HG03460 (cell line): ENCODE data around the gene KANSL1L.
"Not testable (repeated sequence)": the region's sequence is repeated elsewhere in the genome, so short reads cannot be mapped to it uniquely, and the experiment has no call there.

Experiments used
- ATAC-seq: cut with Tn5 transposase; IDR thresholded peaks from one replicate; pipeline ENCODE4 v1.9.1; 2021; ENCODE audit not compliant: unreplicated experiment

The KANSL1L gene, protein sequence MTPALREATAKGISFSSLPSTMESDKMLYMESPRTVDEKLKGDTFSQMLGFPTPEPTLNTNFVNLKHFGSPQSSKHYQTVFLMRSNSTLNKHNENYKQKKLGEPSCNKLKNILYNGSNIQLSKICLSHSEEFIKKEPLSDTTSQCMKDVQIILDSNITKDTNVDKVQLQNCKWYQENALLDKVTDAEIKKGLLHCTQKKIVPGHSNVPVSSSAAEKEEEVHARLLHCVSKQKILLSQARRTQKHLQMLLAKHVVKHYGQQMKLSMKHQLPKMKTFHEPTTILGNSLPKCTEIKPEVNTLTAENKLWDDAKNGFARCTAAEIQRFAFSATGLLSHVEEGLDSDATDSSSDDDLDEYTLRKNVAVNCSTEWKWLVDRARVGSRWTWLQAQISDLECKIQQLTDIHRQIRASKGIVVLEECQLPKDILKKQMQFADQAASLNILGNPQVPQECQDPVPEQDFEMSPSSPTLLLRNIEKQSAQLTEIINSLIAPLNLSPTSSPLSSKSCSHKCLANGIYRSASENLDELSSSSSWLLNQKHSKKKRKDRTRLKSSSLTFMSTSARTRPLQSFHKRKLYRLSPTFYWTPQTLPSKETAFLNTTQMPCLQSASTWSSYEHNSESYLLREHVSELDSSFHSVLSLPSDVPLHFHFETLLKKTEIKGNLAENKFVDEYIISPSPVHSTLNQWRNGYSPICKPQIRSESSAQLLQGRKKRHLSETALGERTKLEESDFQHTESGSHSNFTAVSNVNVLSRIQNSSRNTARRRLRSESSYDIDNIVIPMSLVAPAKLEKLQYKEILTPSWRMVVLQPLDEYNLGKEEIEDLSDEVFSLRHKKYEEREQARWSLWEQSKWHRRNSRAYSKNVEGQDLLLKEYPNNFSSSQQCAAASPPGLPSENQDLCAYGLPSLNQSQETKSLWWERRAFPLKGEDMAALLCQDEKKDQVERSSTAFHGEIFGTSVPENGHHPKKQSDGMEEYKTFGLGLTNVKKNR

GRCh38 chr2:210171309-210172218 lies at the start of gene KANSL1L:
Gene KANSL1L, minus strand, starts transcription at chr2:210171409. Its CDS starts 16,827 bp downstream, at chr2:210154582.
- ATAC-seq, result peak; percentile 61

DNA sequence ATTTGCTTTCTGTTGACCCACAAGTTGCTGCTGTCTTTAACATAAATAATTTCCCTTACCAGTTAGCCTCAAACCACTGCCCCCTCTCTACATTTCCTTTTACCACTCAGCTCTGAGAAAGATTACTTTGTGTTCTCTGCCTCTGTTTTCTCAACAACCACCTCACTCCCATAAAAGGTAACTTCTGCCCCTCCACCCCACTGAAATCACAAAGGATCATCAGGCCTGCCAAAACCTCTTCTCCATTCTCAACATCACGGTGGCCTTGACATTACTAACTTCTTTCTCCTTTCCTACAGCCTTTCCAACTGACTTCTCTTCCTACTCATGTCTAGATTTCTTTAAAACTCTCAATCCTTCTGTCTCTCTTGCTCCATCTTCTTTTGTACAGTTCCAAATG lies 43.9 kb upstream of the KANSL1L start:
- ATAC-seq, result no peak

GRCh38 chr2:210210185-210210584 lies 39.0 kb upstream of the KANSL1L start:
- no peak for ATAC-seq

- ATAC-seq, result no peak
Observed at GRCh38 chr2:210207929-210208328, 36.7 kb upstream of the KANSL1L start.

DNA sequence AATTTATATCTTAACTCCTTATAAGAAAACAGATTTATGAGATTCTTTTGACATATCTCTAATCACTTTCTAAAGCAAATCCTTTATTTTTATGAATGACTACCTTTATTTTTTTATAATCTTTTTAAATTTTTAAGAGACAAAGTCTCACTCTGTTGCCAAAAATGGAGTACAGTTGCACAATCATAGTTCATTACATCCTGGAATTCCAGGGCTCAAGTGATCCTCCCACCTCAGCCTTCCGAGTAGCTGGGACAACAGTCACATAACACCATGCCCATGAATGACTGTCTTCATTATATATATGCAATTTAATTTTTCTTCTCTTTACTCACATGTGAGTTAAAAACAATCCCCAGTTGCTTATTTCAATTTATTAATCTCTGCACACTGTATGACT lies 32.3 kb upstream of the KANSL1L start:
- ATAC-seq, result no peak

DNA sequence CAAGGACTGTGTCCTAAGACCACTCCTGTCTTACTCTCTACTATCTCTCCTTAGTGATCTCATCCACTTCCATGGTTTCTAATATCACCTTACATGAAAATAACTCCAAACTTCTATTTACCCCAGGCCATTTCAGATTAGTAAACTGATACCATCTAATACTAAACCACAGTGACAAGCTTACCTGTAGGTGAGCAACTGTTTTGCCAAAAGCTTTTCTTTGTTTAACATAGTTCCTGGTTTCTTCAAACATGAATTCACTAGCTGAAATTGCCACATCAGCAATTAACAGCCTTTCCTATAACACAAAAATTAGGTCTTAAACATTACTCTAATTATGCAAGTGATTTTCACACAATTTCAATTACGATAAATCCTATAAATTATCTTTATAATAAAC lies 31.9 kb upstream of the KANSL1L start:
- no peak for ATAC-seq

GRCh38 chr2:210199854-210200253 lies 28.6 kb upstream of the KANSL1L start:
- no peak for ATAC-seq

DNA sequence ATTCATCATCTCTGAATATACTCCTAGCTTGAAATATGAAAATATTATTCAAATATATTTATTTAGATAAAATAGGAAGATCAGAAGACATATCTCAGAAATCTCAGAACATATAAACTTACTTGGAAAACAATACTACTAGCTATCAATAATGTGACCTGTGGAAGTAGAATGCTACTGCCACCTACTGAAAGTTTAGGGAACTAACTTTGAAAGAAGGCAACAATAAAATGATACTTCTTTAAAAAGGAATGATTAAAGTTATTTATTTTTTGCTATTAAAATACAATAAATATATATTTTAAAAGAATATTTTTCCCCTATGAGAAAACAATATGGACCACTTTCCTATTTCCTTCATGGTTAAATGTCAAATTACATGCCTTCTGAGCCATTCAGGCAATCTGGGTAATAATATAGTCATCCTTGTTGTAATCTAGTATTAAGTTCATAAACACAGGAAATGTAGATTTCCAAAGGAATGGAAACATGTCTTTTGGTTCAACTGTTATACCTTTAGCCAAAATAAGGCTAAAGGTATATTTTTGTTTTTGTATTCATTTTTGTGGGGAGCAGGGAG lies 28.1 kb upstream of the KANSL1L start:
- peak; percentile 48 for ATAC-seq

DNA sequence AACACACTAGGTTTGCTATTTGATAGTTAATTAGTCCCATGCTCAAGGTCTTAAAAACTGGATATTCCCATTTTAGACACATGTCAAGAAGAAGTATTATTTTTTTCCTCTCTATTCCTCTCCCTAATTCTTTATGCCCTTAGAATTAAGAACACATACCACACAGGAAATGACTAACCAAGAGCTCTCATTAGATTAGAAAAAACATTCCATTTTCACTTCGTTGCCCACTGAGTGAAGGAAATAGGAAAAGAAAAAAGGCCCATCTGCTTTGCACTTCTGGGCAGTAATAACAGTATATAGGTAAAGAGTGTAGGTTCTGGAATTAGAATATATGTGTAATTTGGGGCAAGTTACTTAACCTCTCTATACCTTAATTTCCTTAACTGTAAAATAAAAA lies 27.1 kb upstream of the KANSL1L start:
- ATAC-seq, result no peak

DNA sequence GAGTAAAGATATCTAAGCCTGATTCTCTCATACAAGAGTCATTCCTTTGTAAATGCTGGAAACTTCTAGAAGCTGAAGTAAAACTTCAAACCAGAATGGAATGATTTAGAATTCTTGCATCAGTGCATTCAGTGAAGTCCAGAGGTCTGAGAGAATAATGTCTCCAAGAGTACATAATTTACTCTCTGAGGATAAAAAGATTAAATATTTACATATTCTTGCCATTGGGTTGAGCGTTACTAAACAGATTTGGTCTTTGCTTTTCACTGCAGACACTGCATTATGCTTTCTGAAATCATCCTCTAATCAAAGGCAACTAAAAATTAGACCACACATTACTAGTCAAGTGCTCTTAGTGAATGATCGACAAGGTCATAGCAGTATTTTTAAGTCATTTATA lies 26.5 kb upstream of the KANSL1L start:
- ATAC-seq, result no peak

DNA sequence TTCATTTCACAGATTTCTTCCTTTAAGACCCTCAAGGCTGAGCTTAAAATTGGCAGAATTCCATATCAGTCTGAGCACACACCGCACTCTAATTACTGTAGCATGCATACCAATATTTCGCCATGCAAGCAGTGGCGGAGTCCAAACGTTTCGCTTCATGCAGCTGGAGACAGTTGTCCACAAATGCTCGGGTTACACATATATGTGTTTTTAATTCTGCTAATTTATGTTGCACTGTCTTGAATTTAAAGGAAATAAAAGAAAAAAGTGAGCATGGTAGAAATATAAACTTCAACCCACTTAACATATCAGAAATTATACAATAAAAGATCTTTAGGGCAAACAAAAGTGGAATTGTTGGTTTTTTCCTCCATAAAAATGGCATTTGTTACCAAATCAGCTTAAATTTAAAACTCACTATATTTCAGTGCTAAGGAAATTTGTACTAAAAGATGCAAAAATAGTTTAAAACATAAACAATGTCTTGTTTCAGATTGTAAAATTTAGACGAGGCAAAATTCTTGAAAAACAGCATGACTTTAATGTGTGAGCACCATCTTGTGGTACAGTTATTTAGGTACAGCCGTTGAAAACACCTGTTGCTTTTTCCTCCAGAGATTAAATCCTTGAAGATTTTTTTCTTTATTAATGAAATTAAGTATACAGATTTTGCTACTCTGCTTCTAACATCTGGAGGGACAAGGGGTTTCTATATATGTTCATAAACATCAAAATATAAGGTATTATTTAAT lies 24.1 kb upstream of the KANSL1L start:
- ATAC-seq, result no peak

GRCh38 chr2:210190345-210190744 lies 19.1 kb upstream of the KANSL1L start:
- ATAC-seq, result peak; percentile 69

DNA sequence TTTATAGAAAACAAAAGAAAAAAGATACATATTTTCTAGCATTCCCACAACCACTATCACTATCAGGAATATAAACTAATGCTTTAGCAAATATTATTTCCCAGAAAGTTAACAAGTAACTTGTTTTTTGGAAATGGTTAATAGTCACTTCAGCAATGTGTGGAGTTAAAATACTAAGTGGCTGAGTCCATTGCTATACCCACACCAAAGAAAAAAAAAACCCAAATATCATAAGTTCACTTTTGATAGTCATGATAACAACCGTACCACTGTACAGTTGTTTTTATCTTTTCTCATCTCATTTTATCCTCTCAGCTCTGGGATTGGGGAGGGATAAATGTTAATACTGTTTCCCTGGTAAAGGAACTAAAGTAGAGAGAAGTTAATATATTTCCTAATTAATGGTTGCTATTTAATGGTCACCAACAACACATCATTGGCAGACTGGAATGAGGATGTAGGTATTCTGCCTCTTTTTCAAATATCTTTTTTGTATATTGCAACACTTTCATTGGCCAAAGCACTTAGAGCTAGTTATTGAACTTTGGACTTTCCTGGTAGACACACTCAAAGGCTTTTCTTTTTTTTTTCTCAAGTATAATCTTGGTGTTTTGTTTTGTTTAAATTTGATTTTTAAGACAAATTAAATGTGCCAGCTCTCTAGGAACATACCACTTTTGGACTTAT lies 18.4 kb upstream of the KANSL1L start:
- ATAC-seq, result no peak

DNA sequence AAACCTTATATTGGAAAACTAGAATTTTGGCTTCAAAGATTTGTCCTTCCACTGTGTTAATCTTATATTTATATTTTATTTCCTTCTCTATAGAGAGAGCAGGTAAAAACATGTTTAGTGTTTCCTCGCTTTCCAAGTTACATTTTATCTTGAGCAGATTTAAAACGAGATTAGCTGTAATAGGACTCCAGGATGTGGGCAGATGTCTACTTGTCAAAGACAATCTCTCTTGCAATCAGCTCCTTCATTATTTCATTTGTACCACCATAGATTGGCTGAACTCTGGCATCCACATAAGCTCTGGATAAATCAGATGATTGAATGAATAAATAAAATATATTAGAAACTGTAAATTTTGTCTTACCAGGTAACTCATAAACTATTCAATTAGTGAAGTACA lies 17.5 kb upstream of the KANSL1L start:
- no peak for ATAC-seq

DNA sequence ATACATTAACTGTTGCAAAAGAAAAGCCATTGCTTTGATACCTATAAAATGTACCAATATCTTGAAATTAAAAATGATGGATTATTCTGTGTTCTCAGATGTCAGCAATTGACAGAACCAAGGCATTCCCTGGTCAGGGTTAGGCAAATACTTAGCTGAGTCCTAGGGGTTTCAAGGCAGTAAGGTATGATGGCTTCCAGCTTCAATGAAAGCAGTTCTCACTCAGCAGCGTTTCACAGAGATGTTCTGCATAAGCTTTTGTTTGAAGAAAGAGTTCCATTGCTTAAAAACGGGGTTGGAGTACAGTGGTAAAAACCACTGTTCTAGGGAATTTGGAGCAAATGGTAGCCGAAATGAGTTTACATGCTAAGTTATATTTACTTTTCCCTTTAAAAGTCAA lies 17.0 kb upstream of the KANSL1L start:
- ATAC-seq, result no peak

- ATAC-seq, result not testable (repeated sequence)
Observed at GRCh38 chr2:210183936-210184335, 12.7 kb upstream of the KANSL1L start.

GRCh38 chr2:210181606-210182088 lies 10.4 kb upstream of the KANSL1L start:
- not testable (repeated sequence) for ATAC-seq

- ATAC-seq, result not testable (repeated sequence)
Observed at GRCh38 chr2:210181033-210181605, 9.9 kb upstream of the KANSL1L start.

- no peak for ATAC-seq
Observed at GRCh38 chr2:210180477-210180876, 9.3 kb upstream of the KANSL1L start.
